ENCODE results near the gene DCC. TPM values are rescaled to one million over a fixed set of nuclear protein-coding genes. Genes with fewer than 3 reads are reported as not detected.

Gene DCC
- total and polyA plus RNA-seq, 7 experiments from 2014 or later: not detected

DNA sequence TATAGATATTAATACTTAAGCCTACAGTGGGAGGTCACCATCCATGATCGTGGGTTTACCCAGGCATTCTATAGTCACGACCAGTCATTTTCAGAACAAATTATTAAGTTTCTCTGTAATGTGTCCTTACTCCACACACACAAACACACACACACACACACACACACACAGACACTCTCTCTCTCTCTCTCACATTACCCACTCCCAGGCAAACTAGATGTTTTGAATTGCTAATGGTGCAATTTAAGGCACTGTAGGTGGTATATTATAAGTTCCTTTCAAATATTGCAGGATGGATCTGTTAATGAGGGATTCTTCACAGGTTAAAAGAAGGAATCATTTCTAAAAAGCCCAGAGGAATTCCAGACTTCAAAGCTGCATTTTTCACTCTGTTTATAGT, 1226.6 kb downstream of the DCC start:
- Mint-ChIP-seq H3K4me3 (no peak overlapping the region), H3K27me3 (peaks cover 0 to 11% (median 4%) of the 10 kb centered on the region in 5 donors), H3K36me3 (no peaks in the 10 kb centered on the region), H3K4me1 (no peaks in the 10 kb centered on the region), H3K9me3 (peaks cover 0 to 5% (median 0%) of the 10 kb centered on the region in 11 donors), H3K27ac (no peak overlapping the region)
- POLR2A ChIA-PET: no interaction called here
- Histone ChIP-seq H3K4me3 (ENCODE audit: low read length) (no peak overlapping the region), H3K4me1 (ENCODE audit: control insufficient read depth in 2 of 2, insufficient read depth in 2 of 2, low read length in 2 of 2) (no peaks in the 10 kb centered on the region), H3K9me3 (ENCODE audit: control insufficient read depth in 2 of 3, low read length in 3 of 3) (no peaks in the 10 kb centered on the region), H3K27me3 (ENCODE audit: control insufficient read depth in 2 of 2, insufficient read depth in 2 of 2, low read length in 2 of 2) (no peaks in the 10 kb centered on the region), H3K36me3 (ENCODE audit: control insufficient read depth in 2 of 3, insufficient read depth in 3 of 3, low read length in 3 of 3) (no peaks in the 10 kb centered on the region), H3K27ac (ENCODE audit: low read depth, low read length) (no peak overlapping the region)
- DNase-seq (no peak), ATAC-seq (no peak)
- intact Hi-C loops (cut with micrococcal nuclease): loop anchor here in 1 of 2 donors (5.0 to 10.0 kb wide), 2 partner anchors 338 to 1106 kb away; no protein-coding TSS in a partner anchor
- CTCF ChIA-PET: no interaction called here

DNA sequence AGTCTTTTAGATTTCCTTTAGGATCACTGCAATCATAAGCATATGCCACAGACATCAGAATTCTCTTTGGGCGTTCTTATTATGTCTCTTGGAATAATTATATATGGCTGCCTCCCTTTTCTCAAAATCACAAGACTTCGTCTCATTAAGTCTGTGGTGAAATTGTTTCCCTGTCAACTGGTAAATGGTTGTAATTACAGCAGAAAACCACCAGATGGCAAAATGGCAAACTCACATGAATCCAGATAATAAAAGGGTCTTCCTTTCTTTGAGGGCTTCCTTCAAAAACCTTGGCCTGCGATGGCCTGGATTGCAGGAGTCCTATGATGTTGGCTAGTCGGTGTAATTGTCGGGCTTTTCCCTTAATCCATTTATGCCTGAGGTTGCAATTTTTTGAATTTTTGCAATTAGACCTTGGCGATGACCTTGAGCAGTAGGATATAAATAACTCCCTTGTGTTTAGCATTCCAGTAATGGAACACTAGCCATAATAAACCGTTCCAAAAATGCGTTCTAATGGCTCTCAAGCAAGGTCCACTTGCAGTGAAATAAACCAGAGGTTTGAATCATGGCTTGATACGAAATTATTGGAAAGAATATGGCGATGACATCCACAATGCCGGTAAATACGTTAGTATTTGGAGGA, 1228.1 kb downstream of the DCC start:
- no peaks in the 10 kb centered on the region for H3K4me1 ChIP-seq (ENCODE audit: control insufficient read depth in 2 of 2, insufficient read depth in 2 of 2, low read length in 2 of 2)
- no peak overlapping the region for H3K27ac ChIP-seq (ENCODE audit: low read depth, low read length)
- no peaks in the 10 kb centered on the region for H3K9me3 ChIP-seq (ENCODE audit: control insufficient read depth in 2 of 3, low read length in 3 of 3)
- Mint-ChIP-seq H3K4me3 (no peak overlapping the region), H3K9me3 (peaks cover 0 to 5% (median 0%) of the 10 kb centered on the region in 11 donors), H3K36me3 (no peaks in the 10 kb centered on the region), H3K27me3 (peaks cover 0 to 11% (median 4%) of the 10 kb centered on the region in 5 donors), H3K4me1 (no peaks in the 10 kb centered on the region), H3K27ac (no peak overlapping the region)
- H3K36me3 ChIP-seq (ENCODE audit: control insufficient read depth in 2 of 3, insufficient read depth in 3 of 3, low read length in 3 of 3): no peaks in the 10 kb centered on the region
- ATAC-seq (no peak), DNase-seq (peak in 4 of 9 donors; percentile 1 to 10 (median 4))
- ChIA-PET CTCF (no interaction called here), POLR2A (no interaction called here)
- H3K4me3 ChIP-seq (ENCODE audit: low read length): no peak overlapping the region
- H3K27me3 ChIP-seq (ENCODE audit: control insufficient read depth in 2 of 2, insufficient read depth in 2 of 2, low read length in 2 of 2): no peaks in the 10 kb centered on the region
- intact Hi-C loops (cut with micrococcal nuclease): loop anchor here in 1 of 2 donors (1.0 to 10.0 kb wide), 3 partner anchors 337 to 1104 kb away; no protein-coding TSS in a partner anchor

Small RNAs within 50 kb of the gene (microRNA-seq; reads per million reads assigned to microRNA genes)
- not detected for gene MIR4528 (ENCODE audit: borderline microRNAs expressed)

Data from naive thymus-derived CD4-positive, alpha-beta T cell (primary cell).